A549 (cell line): ENCODE results near the gene GLRA1.

Experiments
- CEBPB ChIP-seq, 2 experiments: fragments of >200 bp in 1 of 2; sonication (Bioruptor Twin) in 1 of 2; formaldehyde crosslinking in 1 of 2; IDR thresholded peaks; 2 replicates each; pipeline ENCODE4 v1.6.1; 2012 to 2016
- CHD2 ChIP-seq: fragments of 150-350 bp; IDR thresholded peaks from 2 replicates; pipeline ENCODE4 v1.6.1; 2014; ENCODE audit warnings: low read length; ENCODE audit not compliant: partially characterized antibody
- HDAC2 ChIP-seq: fragments of 200-600 bp; sonication (generic); IDR thresholded peaks from 2 replicates; pipeline ENCODE4 v1.6.1; 2016
- HOXA7 ChIP-seq: fragments of 250-450 bp; sonication (Bioruptor Pico); IDR thresholded peaks from 2 replicates; pipeline ENCODE4 v1.5.0; 2020; ENCODE audit warnings: mild to moderate bottlenecking, moderate library complexity
- MAZ ChIP-seq: fragments of 150-350 bp; IDR thresholded peaks from 2 replicates; pipeline ENCODE4 v1.6.1; 2014; ENCODE audit warnings: antibody characterized with exemption, low read depth, low read length, borderline replicate concordance
- MYC ChIP-seq: IDR thresholded peaks from 2 replicates; pipeline ENCODE4 v1.6.1; 2012; ENCODE audit warnings: mild to moderate bottlenecking, inconsistent platforms, low read length, improper control_type of control experiment, borderline replicate concordance
- PHF8 ChIP-seq: fragments of 200-600 bp; sonication (generic); IDR thresholded peaks from 2 replicates; pipeline ENCODE4 v1.6.1; 2016; ENCODE audit warnings: low read depth, mild to moderate bottlenecking, antibody characterized with exemption, moderate library complexity, borderline replicate concordance
- POLR2A ChIP-seq: IDR thresholded peaks from 2 replicates; pipeline ENCODE4 v1.6.1; 2012; ENCODE audit warnings: mild to moderate bottlenecking, low read length
- RAD21 ChIP-seq, 2 experiments: fragments of >200 bp in 1 of 2; sonication (Bioruptor Twin) in 1 of 2; formaldehyde crosslinking in 1 of 2; IDR thresholded peaks in 1 of 2; conservative IDR thresholded peaks in 1 of 2; 2 replicates in 1 of 2; 3 replicates in 1 of 2; pipeline ENCODE4 v1.6.1; 2012 to 2018; ENCODE audit warnings: inconsistent platforms in 1 of 2
- TF ChIP-seq, protein P1 (sequence below): fragments of >200 bp; sonication (Bioruptor Twin); formaldehyde crosslinking; IDR thresholded peaks from 3 replicates; pipeline ENCODE4 v1.5.1; 2016
- TF ChIP-seq, protein P2 (sequence below): fragments of 450-650 bp; IDR thresholded peaks from 2 replicates; pipeline ENCODE4 v1.6.1; 2014; ENCODE audit warnings: antibody characterized with exemption
- TF ChIP-seq, protein P3 (sequence below): fragments of 200-600 bp; sonication (generic); IDR thresholded peaks from 2 replicates; pipeline ENCODE4 v1.6.1; 2016; ENCODE audit warnings: antibody characterized with exemption, mild to moderate bottlenecking, moderate library complexity

DNA sequence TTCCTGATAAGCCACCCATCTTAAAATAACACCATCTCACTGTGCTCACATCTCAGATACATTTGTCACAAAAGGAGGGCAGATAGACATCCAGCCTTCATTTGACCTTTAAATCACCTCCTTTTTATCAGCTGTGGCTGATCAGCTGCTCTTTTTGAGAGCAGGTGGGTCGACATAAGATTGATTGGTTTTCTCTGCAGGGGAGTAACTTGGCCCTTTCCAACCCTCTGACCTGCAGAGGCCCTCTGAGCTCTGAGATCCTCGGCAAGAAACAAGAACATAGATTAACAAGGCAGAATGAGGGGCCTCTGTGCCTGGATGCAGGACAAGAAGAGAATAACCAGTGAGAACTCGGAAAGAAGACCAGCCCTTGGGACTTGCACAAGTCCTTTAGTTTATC is 33.5 kb upstream of the GLRA1 start:
- TF ChIP-seq CEBPB (IDR thresholded peaks at IDR 0.05): no peak
- TF ChIP-seq, protein P1, sequence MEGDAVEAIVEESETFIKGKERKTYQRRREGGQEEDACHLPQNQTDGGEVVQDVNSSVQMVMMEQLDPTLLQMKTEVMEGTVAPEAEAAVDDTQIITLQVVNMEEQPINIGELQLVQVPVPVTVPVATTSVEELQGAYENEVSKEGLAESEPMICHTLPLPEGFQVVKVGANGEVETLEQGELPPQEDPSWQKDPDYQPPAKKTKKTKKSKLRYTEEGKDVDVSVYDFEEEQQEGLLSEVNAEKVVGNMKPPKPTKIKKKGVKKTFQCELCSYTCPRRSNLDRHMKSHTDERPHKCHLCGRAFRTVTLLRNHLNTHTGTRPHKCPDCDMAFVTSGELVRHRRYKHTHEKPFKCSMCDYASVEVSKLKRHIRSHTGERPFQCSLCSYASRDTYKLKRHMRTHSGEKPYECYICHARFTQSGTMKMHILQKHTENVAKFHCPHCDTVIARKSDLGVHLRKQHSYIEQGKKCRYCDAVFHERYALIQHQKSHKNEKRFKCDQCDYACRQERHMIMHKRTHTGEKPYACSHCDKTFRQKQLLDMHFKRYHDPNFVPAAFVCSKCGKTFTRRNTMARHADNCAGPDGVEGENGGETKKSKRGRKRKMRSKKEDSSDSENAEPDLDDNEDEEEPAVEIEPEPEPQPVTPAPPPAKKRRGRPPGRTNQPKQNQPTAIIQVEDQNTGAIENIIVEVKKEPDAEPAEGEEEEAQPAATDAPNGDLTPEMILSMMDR: no peak
- no peak for TF ChIP-seq POLR2A
- TF ChIP-seq MAZ: no peak
- TF ChIP-seq CHD2: no peak
- TF ChIP-seq HOXA7: no peak
- TF ChIP-seq, protein P2, sequence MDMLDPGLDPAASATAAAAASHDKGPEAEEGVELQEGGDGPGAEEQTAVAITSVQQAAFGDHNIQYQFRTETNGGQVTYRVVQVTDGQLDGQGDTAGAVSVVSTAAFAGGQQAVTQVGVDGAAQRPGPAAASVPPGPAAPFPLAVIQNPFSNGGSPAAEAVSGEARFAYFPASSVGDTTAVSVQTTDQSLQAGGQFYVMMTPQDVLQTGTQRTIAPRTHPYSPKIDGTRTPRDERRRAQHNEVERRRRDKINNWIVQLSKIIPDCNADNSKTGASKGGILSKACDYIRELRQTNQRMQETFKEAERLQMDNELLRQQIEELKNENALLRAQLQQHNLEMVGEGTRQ: no peak
- no peak for TF ChIP-seq RAD21 (conservative IDR thresholded peaks at IDR 0.05 in 1 of 2, IDR thresholded peaks at IDR 0.05 in 1 of 2)
- no peak for TF ChIP-seq PHF8
- TF ChIP-seq, protein P3, sequence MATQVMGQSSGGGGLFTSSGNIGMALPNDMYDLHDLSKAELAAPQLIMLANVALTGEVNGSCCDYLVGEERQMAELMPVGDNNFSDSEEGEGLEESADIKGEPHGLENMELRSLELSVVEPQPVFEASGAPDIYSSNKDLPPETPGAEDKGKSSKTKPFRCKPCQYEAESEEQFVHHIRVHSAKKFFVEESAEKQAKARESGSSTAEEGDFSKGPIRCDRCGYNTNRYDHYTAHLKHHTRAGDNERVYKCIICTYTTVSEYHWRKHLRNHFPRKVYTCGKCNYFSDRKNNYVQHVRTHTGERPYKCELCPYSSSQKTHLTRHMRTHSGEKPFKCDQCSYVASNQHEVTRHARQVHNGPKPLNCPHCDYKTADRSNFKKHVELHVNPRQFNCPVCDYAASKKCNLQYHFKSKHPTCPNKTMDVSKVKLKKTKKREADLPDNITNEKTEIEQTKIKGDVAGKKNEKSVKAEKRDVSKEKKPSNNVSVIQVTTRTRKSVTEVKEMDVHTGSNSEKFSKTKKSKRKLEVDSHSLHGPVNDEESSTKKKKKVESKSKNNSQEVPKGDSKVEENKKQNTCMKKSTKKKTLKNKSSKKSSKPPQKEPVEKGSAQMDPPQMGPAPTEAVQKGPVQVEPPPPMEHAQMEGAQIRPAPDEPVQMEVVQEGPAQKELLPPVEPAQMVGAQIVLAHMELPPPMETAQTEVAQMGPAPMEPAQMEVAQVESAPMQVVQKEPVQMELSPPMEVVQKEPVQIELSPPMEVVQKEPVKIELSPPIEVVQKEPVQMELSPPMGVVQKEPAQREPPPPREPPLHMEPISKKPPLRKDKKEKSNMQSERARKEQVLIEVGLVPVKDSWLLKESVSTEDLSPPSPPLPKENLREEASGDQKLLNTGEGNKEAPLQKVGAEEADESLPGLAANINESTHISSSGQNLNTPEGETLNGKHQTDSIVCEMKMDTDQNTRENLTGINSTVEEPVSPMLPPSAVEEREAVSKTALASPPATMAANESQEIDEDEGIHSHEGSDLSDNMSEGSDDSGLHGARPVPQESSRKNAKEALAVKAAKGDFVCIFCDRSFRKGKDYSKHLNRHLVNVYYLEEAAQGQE: no peak
- no peak for TF ChIP-seq MYC
- no peak for TF ChIP-seq HDAC2
